HG02571 (cell line): ENCODE results near the gene BRDT.

Experiments used
- ATAC-seq: cut with Tn5 transposase; IDR thresholded peaks from one replicate; pipeline ENCODE4 v1.9.1; 2021; ENCODE audit warnings: mild to moderate bottlenecking, moderate library complexity; ENCODE audit not compliant: unreplicated experiment

Gene BRDT

GRCh38 chr1:91949356-91949699, at the start of gene BRDT:
BRDT (plus strand) TSS chr1:91949401; CDS start chr1:91962755, 13,354 bp downstream.
- no peak for ATAC-seq

GRCh38 chr1:91900562-91900961, 48.6 kb upstream of the BRDT start:
- no peak for ATAC-seq

GRCh38 chr1:91901231-91901630, 48.0 kb upstream of the BRDT start:
- ATAC-seq, result no peak

- ATAC-seq, result no peak
Observed at GRCh38 chr1:91912266-91912665, 36.9 kb upstream of the BRDT start.

GRCh38 chr1:91913018-91913417, 36.2 kb upstream of the BRDT start:
- no peak for ATAC-seq

GRCh38 chr1:91916046-91916445, 33.2 kb upstream of the BRDT start:
- ATAC-seq, result no peak

GRCh38 chr1:91916811-91917460, 32.3 kb upstream of the BRDT start:
- ATAC-seq, result no peak

GRCh38 chr1:91919962-91920361, 29.2 kb upstream of the BRDT start:
- ATAC-seq, result no peak

- ATAC-seq, result no peak
Observed at GRCh38 chr1:91924146-91924545, 25.1 kb upstream of the BRDT start.

- ATAC-seq, result no peak
Observed at GRCh38 chr1:91925644-91926435, 23.4 kb upstream of the BRDT start.

GRCh38 chr1:91928026-91928425, 21.2 kb upstream of the BRDT start:
- ATAC-seq, result no peak

- no peak for ATAC-seq
Observed at GRCh38 chr1:91929250-91929649, 20.0 kb upstream of the BRDT start.

GRCh38 chr1:91937613-91938012, 11.6 kb upstream of the BRDT start:
- no peak for ATAC-seq

GRCh38 chr1:91940496-91940895, 8.7 kb upstream of the BRDT start:
- ATAC-seq, result no peak

- ATAC-seq, result no peak
Observed at GRCh38 chr1:91944087-91944486, 5.1 kb upstream of the BRDT start.

- ATAC-seq, result no peak
Observed at GRCh38 chr1:91948097-91948496, 1.1 kb upstream of the BRDT start.

- no peak for ATAC-seq
Observed at GRCh38 chr1:91948501-91949355, 473 bp upstream of the BRDT start.

GRCh38 chr1:91952187-91952586, 3.0 kb downstream of the BRDT start:
- ATAC-seq, result no peak

GRCh38 chr1:91958926-91959325, 9.7 kb downstream of the BRDT start:
- no peak for ATAC-seq

- ATAC-seq, result no peak
Observed at GRCh38 chr1:91968334-91968733, 19.1 kb downstream of the BRDT start.

- no peak for ATAC-seq
Observed at GRCh38 chr1:91979383-91979782, 30.2 kb downstream of the BRDT start.

- no peak for ATAC-seq
Observed at GRCh38 chr1:91980663-91981062, 31.5 kb downstream of the BRDT start.
